Measurements from ENCODE around the gene SART1.
A peak's percentile ranks its signal among the peaks of the same experiment; 100 is the strongest.
"Not testable (repeated sequence)": the region's sequence is repeated elsewhere in the genome, so short reads cannot be mapped to it uniquely, and the experiment has no call there.

SART1 gene

GRCh38 chr11:66020618-66021357, 59.3 kb downstream of the SART1 start:
- DNase-seq, result no peak

- peak; percentile 62 for DNase-seq
Observed at GRCh38 chr11:66022401-66023185, 61.1 kb downstream of the SART1 start.

- not testable (repeated sequence) for DNase-seq
Observed at GRCh38 chr11:66023186-66023440, 61.6 kb downstream of the SART1 start.

GRCh38 chr11:66026017-66026529, 64.5 kb downstream of the SART1 start, which contains the start of gene CATSPER1:
Gene CATSPER1, minus strand, starts transcription at chr11:66026479. Its CDS starts 100 bp downstream, at chr11:66026379.
- no peak for DNase-seq
